OCI-LY7 (cell line): ENCODE results near the gene PHLDB1.

Experiments
- EZH2phosphoT487 ChIP-seq: fragments of 200-600 bp; sonication (generic); IDR thresholded peaks from 2 replicates; pipeline ENCODE4 v1.6.1; 2018; ENCODE audit warnings: low read depth, borderline replicate concordance, mild to moderate bottlenecking, mixed run types, antibody characterized with exemption, low read length, moderate library complexity, mixed read lengths
- TF ChIP-seq, protein P1 (sequence below): fragments of 200-600 bp; sonication (generic); conservative IDR thresholded peaks from 2 replicates; pipeline ENCODE4 v1.5.1; 2014; ENCODE audit warnings: mild to moderate bottlenecking, antibody characterized with exemption, low read length, moderate library complexity, mixed read lengths

DNA sequence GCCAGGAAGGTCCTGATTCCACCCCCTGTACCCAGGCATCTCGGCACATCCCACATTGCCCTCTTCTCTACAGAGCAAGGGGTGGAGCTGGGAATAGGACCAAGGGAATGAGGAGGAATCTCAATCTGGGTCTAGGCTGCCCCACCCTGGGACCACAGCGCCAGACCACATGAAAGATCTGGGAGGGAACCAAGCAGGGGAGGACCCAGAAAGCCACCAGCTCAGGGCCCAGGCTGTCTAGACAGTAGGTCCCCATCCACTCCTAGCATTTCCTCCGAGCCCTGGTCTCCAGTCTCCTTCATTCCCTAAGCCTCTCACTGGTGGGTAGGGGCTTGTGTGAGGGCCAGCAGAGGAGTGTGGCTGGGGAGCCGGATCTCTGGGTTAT is 11.6 kb downstream of the PHLDB1 start:
- TF ChIP-seq, protein P1, sequence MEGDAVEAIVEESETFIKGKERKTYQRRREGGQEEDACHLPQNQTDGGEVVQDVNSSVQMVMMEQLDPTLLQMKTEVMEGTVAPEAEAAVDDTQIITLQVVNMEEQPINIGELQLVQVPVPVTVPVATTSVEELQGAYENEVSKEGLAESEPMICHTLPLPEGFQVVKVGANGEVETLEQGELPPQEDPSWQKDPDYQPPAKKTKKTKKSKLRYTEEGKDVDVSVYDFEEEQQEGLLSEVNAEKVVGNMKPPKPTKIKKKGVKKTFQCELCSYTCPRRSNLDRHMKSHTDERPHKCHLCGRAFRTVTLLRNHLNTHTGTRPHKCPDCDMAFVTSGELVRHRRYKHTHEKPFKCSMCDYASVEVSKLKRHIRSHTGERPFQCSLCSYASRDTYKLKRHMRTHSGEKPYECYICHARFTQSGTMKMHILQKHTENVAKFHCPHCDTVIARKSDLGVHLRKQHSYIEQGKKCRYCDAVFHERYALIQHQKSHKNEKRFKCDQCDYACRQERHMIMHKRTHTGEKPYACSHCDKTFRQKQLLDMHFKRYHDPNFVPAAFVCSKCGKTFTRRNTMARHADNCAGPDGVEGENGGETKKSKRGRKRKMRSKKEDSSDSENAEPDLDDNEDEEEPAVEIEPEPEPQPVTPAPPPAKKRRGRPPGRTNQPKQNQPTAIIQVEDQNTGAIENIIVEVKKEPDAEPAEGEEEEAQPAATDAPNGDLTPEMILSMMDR: no peak
- no peak for TF ChIP-seq EZH2phosphoT487
